ENCODE results near the gene TMEM259. TPM values are rescaled to one million over a fixed set of nuclear protein-coding genes. Genes with fewer than 3 reads are reported as not detected.

The TMEM259 gene
- total RNA-seq, 2 donors from 2014 or later, result 142 to 306 TPM

DNA sequence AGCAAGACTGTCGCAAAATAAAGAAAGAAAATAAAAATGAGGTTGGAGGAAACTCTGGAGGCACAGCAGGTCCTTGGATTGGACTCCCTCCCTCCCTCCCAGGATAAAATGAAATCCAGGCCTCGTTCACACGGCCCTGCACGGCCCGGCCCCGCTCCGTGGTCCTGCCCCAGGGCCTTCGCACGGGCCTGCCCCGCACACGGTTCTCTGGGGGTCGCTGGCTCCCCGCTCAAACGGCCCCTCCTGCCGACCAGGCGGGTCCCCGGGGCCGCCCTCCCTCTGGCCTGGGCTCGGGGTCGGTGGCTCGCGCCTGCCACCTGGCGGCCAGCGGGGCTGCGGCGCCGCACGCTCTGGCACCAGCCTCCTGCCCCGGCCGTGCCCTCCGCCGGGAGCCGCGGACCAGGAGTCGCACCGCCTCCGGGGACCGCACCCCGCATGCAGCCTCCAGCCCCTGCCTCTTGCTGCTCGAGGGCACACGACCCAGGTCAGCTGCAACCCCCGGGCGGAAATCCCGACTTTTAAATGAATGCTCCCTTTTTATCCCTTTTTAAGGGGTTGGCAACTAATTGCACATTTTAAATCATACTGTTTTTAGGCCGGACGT is 38.3 kb downstream of the TMEM259 start:
- Histone ChIP-seq H3K9me3 (no peaks in the 10 kb centered on the region), H3K27me3 (no peaks in the 10 kb centered on the region), H3K27ac (peak overlapping the region in 2 of 4 donors; percentile 5 to 22), H3K4me1 (peaks cover 42% of the 10 kb centered on the region), H3K36me3 (replicated peaks in 1 of 2; ENCODE audit: insufficient read depth in 1 of 2, low read depth in 2 of 2) (no peaks in the 10 kb centered on the region), H3K4me3 (no peak overlapping the region)
- WGBS, 2 donors, result 1% methylated on average over 20 to 41 of the region's 46 CpGs
- intact Hi-C loops (cut with DNase I), result loop anchor here (10.0 kb wide), 1 partner anchor 218 kb away; no protein-coding TSS in a partner anchor
- peak; percentile 65 to 81 (median 74) for DNase-seq
- TF ChIP-seq POLR2A (IDR thresholded peaks at IDR 0.05) (no peak), CTCF (IDR thresholded peaks at IDR 0.05) (peak; percentile 42 to 98 (median 96))
- ATAC-seq, result peak; percentile 73

DNA sequence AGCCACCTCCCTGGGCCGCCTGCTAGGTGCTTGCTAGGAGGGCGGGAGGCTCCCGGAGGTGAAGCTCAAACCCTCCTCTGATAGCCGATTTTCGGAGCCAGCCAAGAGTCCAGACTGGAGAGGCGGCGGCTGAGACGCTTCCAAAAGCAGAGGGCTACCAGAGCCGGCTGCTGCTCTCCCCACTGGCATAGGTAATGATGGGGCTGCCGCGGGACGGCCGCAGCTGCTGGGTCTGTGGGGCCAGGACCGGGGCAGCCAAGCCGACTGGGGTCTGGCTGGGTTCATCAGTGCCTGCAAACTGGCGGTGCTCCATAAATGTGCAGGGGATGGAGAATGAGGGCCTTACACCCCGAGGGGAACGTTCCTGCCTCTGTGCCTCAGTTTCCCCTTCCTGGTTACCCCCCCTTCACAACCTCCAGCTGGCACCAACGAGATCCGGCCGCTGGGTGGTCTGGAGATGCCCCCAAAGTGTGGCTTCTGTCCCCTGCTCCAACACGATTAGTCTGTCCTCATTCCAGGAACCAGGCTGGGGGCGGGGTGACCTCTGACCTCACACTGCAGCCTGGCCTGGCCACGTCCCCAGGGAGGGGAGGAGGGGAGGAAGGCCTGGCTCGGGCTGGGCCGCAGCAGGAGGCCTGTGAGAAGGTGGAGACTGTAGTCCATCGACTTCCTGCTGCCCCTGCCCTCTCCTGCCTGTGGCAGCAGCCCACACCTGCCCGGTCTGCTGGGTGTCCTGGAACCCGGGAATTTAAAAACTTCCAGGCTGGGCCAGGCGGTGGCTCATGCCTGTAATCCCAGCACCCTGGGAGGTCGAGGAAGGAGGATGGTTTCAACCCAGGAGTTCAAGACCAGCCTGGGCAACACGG is 40.6 kb downstream of the TMEM259 start:
- no peaks in the 10 kb centered on the region for H3K36me3 ChIP-seq (replicated peaks in 1 of 2; ENCODE audit: insufficient read depth in 1 of 2, low read depth in 2 of 2)
- H3K27me3 ChIP-seq, result no peaks in the 10 kb centered on the region
- no peaks in the 10 kb centered on the region for H3K9me3 ChIP-seq
- peak overlapping the region in 2 of 4 donors; percentile 0 to 38 for H3K27ac ChIP-seq
- intact Hi-C loops (cut with DNase I), result loop anchor here (10.0 kb wide), 1 partner anchor 216 kb away; no protein-coding TSS in a partner anchor
- no peak overlapping the region for H3K4me3 ChIP-seq
- no peak for TF ChIP-seq CTCF (IDR thresholded peaks at IDR 0.05)
- TF ChIP-seq POLR2A (IDR thresholded peaks at IDR 0.05), result no peak
- H3K4me1 ChIP-seq, result peaks cover 35% of the 10 kb centered on the region
- DNase-seq, result peak in 2 of 4 donors; percentile 37 to 46
- ATAC-seq, result no peak
- 38 to 43% methylated on average over 10 to 32 of the region's 32 CpGs for WGBS, 2 donors

DNA sequence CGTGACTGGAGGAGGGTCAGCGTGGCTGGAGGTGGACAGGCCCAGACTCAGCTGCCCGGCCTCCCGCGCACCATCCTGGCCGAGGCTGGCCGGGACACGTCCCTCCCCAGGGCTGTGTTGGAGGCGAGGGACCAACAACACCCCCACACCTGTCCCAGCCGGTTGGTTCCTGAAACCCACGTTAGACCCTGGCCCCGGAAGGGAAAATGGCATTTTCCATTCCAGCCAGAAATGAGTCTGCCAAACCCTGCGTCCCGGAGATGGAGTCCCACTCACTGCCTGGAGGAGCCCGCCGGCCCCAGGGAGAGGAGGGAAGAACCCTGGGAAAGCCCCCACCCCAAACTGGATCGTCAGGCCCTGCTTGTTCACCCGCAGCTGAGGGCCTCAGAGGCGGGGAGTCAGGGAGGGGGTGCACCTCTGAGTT is 41.6 kb downstream of the TMEM259 start:
- Histone ChIP-seq H3K4me3 (no peak overlapping the region), H3K27me3 (no peaks in the 10 kb centered on the region), H3K27ac (no peak overlapping the region), H3K36me3 (replicated peaks in 1 of 2; ENCODE audit: insufficient read depth in 1 of 2, low read depth in 2 of 2) (no peaks in the 10 kb centered on the region), H3K9me3 (no peaks in the 10 kb centered on the region), H3K4me1 (peaks cover 26% of the 10 kb centered on the region)
- WGBS, 2 donors, result 63 to 71% methylated on average over 1 to 18 of the region's 19 CpGs
- ATAC-seq (no peak), DNase-seq (no peak)
- TF ChIP-seq CTCF (IDR thresholded peaks at IDR 0.05), result no peak
- no peak for TF ChIP-seq POLR2A (IDR thresholded peaks at IDR 0.05)
- intact Hi-C loops (cut with DNase I), result no loop called here

- WGBS, 2 donors, result 49 to 84% methylated on average over 11 to 23 of the region's 24 CpGs
- ATAC-seq (no peak), DNase-seq (peak in 1 of 4 donors; percentile 12)
- H3K27ac ChIP-seq, result no peak overlapping the region
- TF ChIP-seq CTCF (IDR thresholded peaks at IDR 0.05) (no peak), POLR2A (IDR thresholded peaks at IDR 0.05) (no peak)
- H3K9me3 ChIP-seq, result no peaks in the 10 kb centered on the region
- H3K36me3 ChIP-seq (replicated peaks in 1 of 2; ENCODE audit: insufficient read depth in 1 of 2, low read depth in 2 of 2), result no peaks in the 10 kb centered on the region
- peaks cover 11% of the 10 kb centered on the region for H3K4me1 ChIP-seq
- no peaks in the 10 kb centered on the region for H3K27me3 ChIP-seq
- intact Hi-C loops (cut with DNase I), result loop anchor here (2.0 kb wide), 1 partner anchor 54 kb away; no protein-coding TSS in a partner anchor
- H3K4me3 ChIP-seq, result no peak overlapping the region
Measured at GRCh38 chr19:977058-977464, 43.9 kb downstream of the TMEM259 start.

All from body of pancreas (tissue), 4 donors.